GM19455 (cell line): ENCODE data around the gene RHBG.

Experiments
- ATAC-seq: cut with Tn5 transposase; IDR thresholded peaks from one replicate; pipeline ENCODE4 v1.9.1; 2021; ENCODE audit not compliant: unreplicated experiment

Gene RHBG

DNA sequence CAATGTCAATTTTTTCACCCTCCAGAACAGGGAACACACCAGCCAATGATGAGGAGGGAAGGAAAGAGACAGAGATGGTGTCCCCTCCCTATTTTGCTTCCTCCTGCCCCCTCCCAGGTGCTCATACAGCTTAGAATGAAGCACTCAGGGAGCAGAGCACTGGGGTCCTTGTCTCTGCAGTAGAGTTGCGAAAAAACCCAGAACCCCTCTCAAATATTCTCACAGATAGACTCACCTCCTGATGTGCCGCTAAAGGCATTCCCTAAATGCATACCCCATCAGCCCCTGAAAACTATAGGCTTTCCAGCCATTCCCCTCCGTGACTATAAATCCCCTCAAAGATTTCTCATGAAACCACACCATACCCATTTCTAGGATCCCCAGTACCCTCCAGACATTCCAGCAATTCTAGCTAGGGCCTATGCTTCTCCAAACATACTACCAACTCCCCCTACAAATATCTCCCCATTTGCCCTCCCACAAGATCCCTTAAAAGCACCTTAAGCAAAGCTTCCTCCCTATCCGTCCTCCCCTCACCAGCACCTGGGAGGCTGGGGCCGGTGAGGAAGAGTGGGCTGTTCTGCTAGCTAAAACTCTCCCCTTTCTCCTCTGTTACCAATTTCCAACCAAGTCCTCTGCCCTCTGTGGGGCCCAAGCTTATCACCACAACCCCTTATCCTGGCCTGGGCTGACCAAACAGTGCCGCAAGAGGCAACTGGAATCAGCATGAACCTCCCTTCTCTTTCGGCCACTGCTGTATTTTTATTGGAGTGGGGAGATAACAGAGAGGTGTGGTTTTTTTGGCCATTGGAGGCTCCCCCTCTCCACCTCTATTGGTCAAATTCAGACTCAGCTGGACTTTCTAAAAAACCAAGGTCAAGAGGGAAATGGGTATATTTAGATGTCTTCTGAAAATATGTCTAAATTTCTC lies 54.7 kb downstream of the RHBG start:
- no peak for ATAC-seq

DNA sequence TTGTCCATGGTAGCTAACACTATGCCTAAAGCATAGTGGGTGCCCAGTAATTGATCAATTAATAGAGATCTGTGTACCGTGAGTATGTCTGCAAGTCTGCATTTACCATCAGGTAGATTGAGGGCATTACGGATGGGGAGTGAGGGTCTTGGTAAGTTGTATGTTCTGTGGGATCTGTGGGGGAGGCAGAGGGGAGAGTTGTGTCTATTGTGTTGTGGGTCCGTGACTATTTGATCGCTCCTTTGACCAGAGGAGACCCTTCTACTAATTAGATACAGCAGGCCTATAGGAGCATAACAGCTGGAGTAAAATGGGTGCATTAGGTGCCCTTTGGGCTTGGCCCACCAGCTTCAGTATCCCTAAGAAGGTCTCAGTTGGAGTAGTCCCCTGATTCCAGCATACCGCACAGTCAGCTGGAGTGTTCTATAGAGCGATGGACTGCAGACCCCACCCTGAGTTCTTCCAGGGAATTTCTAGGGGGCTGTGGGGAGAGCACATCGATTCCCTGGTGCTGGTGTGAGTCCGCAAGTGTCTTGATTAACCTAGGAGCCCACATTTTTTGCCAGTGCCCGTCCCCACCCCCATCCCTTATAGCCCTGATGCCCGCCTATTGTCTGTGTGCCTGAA lies 55.9 kb downstream of the RHBG start:
- ATAC-seq, result no peak

DNA sequence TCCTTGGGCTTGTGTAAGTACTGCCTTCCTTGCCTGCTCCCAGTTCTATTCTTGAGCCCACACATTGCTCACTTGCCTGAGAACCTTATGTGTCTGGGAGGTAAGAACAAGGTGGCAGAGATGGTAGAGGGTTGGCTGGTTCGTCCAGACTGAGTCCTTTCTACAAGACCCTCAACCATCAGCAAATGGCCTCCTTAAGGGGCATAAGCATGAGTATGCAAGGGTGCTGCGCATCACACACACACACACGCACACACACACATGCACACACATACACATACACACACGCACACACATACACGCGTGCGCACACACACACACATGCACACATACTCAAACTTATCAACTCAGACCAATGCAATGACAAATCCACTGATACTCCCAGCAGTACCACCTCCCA lies 56.9 kb downstream of the RHBG start:
- ATAC-seq, result no peak

DNA sequence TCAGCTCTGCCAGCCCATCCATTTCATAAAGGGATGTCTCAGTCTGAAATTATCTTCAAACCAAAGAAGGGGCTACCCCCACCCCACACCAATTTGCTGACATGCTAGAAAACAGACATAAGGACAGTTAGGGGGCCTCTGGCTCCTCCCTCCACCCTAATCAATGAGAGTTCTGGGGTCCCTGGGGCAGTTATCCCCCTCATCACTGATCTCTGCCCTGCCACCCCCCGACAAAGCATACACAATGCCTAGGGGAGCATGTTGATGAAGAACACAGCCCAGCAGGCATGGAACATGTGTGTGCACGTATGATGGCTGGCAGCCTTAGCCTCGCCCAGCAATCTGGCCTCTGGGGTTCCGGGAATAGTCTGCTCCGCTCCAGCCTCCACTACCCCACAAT lies 58.9 kb downstream of the RHBG start:
- no peak for ATAC-seq

DNA sequence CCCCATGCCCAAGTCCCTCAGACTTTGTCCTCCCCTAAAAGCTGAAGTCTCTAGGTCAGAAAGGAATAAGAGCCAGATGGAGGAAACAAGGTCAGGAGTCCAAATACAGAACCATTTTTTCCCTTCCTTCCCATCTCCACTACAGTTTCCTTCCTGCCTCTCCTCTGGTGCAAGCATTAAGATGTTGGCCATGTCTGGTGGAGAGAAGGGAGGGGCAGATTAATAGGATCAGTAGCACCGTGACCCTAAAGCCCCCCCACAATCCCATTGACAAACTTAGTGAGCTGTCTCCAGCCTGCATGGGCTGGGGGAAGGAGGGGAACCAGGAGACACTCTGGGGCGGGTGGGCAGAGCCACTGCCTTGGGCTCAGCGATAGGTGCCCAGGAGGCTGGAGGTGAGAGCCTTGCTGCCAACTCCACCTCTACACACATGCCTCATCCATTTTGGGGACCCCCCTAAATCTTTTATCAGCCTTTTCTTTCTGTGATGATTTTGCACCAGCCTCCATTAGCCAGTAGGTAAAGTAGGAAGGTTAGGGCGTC lies 59.8 kb downstream of the RHBG start:
- no peak for ATAC-seq

DNA sequence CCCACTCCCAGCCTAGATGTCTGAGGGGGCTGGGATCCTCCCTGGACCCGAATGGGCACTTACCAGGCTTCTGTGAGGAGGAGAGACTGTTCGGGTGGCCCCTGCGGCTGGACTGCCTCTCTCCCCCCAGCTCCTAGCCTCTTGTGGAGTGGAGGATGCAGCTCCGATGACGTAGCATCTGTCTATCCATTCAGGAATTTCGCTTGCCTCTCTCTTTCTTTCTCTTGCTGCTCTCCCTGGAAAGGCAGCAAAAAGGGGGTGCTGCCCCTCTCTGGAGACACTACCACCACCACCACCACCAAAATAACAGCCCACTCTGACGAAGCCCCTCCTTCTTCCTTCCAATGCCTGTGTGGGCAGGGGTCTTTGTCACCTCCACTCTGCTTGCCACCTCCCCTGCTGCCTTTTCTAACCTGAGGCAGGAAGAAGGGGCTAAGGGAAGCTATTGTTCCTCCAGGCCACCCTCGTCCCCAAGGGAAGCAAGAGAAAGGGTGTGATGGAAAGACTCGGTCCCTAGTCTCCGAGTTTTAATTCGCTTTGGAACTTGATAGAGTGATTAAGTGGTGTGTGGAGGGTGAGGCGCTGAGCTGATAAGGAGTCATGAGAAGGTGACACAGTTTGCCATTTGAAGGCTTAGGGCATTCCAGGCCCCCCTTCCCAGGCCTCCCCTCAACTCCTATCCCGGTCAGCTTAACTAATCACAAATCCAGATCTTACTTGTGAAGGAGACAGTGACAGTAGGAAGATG lies 60.5 kb downstream of the RHBG start:
- no peak for ATAC-seq

DNA sequence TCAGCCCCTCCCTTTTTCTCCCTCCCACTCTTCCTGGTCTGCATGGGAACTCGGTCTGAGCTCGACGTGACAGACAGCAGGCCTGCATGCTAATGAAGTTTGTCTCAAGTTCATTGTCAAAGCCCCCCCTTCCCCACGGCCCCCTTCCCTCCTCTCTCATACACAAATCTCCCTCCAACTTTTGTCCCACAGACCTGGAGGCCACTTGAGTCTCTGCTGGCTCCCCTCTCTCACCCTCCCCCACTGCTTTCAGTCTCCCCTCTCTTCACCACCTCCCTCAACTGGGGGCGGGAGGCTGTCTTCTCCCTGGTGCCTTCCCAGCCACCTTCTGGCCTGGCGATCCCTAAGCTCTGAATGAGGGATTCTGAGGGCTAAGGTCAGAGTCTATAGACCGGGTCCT lies 61.3 kb downstream of the RHBG start:
- no peak for ATAC-seq

- no peak for ATAC-seq
Measured at GRCh38 chr1:156430866-156431265, 61.9 kb downstream of the RHBG start.

DNA sequence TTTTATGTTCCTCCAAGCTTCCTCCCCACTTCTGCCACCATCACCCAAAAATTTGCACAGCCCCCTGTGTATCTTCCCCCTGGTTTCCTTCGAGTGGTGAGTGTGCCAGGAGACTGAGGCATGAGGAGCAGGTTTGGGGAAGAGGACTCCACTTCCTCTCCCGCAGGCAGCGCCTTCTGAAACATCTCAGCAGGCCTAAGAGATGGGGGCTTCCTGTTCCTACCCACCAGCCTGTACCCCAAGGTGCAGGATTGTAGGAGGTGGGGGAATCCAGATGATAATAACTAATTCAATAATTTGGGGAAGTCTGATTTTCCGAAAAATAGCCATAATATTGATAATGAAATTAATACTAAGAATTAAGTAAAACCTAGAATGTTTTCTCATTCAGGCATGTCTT lies 62.4 kb downstream of the RHBG start:
- ATAC-seq, result no peak

GRCh38 chr1:156431769-156432668 lies 63.0 kb downstream of the RHBG start:
- no peak for ATAC-seq

DNA sequence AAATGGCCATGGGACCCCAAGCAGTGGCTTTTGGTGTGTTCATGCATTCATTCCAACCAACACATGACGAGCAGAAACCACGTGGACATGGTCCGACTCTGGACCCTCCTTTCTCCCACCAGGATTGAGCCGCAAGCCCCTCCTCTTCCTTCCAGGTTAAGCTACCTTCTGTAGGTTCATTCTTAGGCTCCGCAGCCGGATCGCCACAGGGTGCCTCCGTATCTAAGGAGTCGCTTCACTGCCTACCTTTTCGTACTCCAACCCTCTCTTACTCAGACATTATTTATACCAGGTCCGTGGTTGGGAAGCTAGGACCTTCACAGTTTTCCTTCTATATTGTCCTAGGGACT lies 63.6 kb downstream of the RHBG start:
- ATAC-seq, result no peak

DNA sequence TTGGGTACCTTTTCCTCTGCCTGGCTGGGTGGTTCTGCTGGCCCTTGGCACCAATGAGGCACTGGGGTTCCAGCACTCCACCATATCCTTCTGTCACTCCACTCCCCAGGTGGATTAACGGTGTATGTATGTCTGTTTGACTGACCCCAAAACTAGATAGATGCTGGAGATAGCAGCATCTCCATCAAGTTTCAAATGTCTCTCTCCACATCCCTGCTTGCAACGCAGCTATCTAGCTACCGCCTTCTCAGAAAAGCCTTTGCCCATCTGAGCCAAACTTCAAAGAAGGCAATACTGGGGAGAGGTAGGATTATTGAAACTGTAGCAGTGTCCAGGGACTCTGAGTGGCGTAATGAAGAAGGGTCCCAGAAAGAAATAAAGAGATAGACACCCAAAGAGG lies 64.0 kb downstream of the RHBG start:
- ATAC-seq, result no peak

DNA sequence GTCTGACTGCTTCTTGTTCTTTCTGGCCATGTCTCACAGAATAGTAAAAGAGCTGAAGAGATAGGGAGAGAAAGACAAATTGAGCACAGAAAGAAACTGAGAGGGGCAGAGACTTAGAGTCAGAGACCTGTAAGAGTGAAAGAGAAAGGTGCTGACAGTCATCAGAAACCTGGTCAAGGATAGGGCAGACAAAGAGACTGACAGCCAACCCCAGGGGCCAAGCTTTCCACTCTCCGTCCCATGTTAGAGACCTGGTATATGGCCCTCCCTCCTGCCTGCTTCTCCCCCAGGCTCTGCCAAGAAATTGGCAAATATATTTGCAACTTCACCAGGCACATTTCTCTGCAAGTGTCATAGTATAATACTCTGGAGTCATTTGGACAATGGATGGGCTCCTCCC lies 64.6 kb downstream of the RHBG start:
- no peak for ATAC-seq
